GM18502 (cell line): ENCODE measurements around the gene RNF2.
"Not testable (repeated sequence)": the region's sequence is repeated elsewhere in the genome, so short reads cannot be mapped to it uniquely, and the experiment has no call there.

Experiments used
- ATAC-seq: cut with Tn5 transposase; IDR thresholded peaks from one replicate; pipeline ENCODE4 v1.9.1; 2021; ENCODE audit warnings: mild to moderate bottlenecking; ENCODE audit not compliant: unreplicated experiment, poor library complexity

The RNF2 gene

DNA sequence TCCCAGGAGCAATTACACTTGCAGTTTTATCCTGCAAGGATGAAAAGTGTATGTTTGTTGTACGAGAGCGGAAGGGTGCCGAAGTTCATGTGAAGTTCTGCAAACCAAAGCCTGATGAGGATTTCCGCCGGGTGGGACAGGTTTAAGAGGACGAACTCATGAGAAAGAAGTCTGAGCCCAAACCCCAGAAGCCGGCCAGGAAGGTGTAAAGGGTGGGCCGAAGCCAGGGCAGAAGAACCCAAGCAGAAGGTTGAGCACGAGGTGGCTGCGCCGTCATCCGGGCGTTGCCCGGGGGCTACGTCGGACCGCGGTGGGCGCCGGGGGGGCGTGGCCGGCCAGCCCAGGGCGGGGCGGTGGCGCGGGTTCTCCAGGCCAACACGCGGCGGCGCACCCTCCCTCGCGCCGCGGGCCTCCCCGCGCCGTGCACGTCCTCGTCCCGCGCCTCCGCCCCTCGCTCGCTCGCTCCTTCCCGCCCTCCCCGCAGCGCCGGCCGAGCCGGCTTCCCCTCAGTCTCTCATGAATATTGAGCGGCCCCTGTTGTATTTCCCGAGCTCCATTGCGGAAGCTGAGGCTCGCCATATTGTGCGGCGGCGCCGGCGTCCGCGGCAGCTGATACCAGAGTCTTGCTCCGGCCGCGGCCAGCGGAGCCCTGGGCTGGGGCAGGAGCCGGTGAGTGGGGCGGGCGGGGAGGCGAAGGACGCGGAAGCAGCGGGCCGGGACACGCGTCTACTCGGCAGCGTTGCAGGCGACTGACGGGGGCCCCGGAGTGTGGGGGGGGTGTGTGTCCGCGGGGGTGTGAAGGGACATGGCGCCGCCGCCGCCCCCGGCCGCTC is at the start of gene RNF2:
Gene RNF2, plus strand, starts transcription at position 578 of the 833 bp plus-strand sequence. CDS start 41,996 bp downstream, outside the sequence.
- peak; percentile 96 for ATAC-seq

- ATAC-seq: not testable (repeated sequence)
Measured at GRCh38 chr1:184999974-185000373, 45.4 kb upstream of the RNF2 start.

DNA sequence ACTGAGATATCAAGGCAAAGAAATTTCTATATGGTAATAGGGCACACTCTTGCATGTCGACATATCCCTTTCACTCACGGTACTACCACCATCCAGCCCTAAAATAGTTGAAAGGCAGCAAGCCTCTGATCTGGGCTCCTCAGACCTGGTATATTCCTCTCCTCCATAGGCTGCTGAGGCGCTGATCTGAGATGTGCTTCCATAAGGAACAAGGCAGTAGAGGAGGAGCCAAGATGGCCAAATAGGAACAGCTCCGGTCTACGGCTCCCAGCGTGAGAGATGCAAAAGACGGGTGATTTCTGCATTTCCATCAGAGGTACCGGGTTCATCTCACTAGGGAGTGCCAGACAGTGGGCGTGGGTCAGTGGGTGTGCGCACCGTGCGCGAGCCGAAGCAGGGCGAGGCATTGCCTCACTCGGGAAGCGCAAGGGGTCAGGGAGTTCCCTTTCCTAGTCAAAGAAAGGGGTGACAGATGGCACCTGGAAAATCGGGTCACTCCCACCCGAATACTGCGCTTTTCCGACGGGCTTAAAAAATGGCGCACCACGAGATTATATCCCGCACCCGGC is 44.0 kb upstream of the RNF2 start:
- ATAC-seq: not testable (repeated sequence)

DNA sequence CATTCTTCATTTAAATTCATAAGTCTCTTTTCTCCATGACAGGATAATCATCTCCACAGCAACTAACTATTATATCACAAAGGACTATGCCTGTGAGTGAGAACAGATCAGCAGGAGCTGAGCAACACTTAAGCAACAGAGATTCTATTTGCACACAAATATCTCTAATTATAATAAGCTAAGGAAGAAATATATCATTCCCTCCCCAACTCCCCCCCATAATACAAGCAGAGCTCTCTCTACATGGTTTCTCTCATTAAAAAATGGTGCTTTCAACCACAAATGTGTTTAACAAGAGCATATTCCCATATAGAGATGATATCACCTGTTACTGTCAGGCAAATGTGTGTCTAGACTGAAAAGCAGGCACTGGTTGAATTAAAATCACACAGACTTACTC is 36.5 kb upstream of the RNF2 start:
- ATAC-seq: no peak

DNA sequence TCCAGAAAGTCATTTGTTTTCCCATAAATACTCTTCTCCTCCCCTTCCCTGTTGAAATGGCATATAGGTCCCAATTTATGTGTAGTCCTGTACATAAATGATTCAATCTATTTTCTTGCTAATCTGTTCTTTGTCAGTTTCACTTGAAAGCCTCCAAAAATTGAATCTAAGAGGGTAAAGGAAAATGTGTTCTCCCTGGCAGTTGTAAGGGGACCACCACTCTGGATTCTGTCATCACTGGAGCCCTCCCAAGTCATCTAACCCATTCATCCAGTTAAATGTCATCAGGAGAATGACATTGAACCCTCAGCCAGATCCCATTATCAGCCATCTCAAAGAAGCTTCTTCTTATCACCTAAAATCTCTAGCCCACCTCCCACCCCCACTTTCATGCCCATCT is 35.0 kb upstream of the RNF2 start:
- ATAC-seq: no peak

GRCh38 chr1:185014941-185015340 is 30.4 kb upstream of the RNF2 start:
- no peak for ATAC-seq

DNA sequence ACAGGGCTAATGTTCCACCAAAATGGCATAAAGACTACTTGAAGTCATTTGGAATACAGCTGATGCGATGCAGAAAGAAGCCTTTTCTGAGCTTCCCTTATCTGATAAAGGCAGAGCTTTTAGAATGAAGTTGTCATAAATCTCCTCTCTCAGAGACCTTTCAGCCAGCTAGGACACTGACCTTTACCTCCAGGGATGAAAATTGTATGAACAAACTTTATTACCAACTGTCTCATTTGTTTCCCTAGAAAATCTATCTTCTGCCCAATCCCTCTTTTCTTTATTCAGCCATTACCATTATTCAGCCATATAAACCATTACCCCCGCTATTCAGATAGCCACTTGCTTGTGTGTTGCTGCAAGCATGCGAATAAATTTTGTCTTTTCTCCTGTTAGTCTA is 29.7 kb upstream of the RNF2 start:
- ATAC-seq: no peak

GRCh38 chr1:185016880-185017279 is 28.5 kb upstream of the RNF2 start:
- no peak for ATAC-seq

DNA sequence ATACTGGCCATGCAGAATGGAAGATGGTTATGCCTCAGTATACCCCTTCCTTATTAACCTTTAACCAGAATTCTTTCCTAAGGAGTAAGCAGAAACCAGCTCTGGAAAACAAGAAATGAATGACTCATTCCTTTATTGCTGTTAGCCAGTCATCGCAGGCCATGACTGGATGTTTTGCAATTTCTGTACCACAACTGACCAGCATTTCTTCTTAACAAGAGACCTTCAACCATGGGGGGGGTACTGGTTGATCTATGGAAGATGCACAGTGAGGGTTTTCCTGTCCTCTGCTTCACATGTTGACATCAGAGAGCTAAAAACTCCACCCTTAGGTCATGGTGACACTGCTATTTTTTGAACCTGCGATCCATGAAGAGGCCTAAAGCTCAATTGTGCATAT is 28.0 kb upstream of the RNF2 start:
- no peak for ATAC-seq

DNA sequence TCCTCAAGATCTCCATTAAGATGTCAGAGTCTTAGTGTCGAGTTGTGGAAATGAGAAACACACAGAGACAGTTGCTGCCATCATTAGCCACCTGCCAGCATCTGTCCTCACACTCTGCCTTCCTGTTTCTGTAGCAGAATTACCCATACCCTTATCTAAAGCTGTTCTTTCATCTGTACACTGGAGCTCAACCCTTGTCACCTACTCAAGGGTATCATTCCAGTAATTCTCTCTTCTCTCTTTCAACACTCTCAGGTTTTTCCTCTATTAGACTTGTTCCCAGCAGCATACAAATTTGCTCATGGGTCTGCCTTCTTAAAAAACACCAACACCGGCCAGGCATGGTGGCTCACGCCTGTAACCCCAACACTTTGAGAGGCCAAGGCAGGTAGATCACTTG is 27.4 kb upstream of the RNF2 start:
- ATAC-seq: no peak

DNA sequence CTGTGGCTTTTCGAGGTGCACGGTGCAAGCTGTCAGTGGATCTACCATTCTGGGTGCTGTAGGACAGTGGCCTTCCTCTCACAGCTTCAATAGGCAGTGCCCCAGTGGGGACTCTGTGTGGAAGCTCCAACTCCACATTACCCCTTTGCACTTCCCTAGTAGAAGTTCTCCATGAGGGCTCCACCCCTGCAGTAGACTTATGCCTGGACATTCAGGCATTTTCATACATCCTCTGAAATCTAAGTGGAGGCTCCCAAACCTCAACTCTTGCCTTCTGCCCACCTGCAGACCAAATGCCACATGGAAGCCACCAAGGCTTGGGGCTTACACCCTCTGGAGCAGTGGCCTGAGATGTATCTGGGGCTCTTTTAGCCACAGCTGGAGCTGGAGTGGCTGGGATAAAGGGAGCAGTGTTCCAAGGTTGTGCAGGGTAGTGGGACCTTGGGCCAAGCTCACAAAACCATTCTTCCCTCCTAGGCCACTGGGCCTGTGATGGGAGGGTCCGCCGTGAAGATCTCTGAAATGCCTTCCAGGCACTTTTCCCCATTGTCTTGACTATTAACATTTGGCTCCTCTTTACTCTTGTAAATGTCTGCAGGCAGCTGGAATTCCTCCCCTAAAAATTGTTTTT is 18.0 kb upstream of the RNF2 start:
- no peak for ATAC-seq

DNA sequence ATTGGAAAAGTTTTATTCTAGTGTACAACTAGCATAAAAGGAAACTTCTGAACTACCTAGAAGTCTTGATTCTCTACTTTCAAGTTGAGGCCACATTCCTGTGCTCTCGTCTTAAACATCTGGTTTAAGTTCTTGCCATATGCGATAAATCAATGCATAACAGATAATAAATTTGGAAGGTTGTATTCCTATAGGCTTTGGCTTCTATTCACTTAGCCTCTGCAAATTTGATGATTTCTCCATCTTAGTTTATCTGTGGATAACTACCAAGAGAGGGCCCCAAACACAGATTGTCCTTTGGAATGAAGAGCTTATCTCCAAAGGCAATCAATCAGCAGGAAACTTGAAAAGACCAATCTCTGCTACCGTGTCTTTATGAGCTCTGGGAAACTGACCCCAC is 11.7 kb upstream of the RNF2 start:
- no peak for ATAC-seq

GRCh38 chr1:185035258-185035657 is 10.1 kb upstream of the RNF2 start:
- no peak for ATAC-seq

DNA sequence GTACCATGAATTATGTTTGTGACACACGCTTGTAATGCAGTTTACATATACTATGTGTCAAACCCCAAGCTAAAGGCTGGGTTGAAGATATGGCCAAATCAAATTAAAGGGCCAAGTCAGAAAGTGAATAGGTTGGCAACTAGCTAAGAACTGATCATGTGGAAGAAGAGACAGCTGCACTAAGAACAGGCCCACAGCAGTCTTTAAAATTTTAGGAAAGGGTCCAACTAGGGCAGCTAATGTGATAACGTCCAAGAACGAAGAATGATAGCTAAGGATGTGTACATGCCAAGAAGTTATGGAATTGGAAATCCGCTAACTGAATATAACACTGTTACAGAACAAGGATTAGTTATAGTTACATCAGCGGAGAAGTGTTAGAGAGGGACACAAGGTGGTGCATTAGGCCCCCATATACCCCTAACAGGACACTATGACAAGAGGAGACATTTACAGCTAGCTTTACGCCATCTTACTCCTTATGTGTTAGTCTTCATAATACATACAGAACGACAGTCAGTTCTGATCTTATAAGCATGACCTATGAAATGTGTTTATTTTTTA is 6.5 kb upstream of the RNF2 start:
- ATAC-seq: no peak

DNA sequence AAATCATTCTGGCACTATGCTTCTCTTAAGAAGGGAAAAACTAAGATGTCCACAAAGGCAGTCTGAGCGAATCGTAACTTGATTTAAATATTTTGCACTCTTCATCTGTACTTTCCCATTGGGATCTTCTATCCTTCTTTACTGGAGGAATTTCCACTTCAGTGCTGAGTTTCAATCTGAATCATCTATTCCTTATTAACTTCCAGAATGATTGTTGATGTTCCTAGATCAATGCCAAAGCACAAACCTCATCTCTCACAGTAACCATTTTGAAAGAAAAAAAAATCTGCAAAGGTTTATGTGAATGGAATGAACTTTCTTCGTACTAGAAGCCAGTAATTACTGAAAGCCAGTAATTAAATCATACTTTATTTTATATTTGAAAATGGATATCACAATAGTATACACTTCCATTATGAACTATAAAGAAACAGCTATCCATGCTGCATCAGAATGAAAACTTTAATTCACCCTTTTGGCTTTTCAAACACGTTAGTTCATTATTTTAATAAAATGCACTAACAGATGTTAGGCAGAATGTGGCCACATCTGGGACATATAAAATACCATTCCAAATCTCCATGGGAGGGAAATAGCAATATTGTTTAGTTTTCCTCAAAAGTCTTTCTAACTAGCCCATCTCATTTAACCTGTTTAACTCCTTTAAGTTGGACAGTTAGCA is 5.5 kb upstream of the RNF2 start:
- no peak for ATAC-seq

DNA sequence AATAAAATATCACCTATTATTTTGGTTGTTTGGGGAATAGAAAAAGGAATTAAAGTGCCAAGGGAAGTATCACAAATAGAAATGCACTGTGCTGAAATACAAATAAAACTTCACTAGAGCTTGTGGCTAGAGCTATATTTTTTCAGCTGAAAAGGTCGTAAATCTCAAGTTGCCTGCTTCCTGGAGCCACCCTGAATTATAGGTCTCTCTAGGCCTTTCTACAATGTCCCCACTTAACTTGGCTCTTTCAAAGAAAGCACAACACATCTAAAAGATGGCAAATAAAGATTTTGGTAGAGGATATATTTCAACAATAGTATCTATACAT is 5.0 kb upstream of the RNF2 start:
- ATAC-seq: no peak

DNA sequence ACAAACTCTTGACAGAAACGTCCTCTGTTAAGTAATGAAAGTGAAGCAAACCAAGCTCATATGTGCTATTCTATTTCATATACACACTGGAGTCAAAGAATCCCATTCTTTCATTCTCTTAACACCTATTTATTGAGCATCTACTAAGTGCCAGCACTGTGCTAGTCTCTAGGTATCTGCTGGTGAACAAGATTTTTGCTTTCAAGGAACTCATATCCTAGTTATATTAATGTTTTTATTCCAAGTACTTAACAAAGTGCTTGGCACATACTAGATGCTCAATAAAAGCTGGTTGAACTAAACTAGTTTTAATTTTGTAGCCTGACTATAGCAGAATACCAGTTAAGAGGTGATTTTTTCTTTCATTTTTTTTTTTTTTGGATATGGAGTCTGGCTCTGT is 3.6 kb upstream of the RNF2 start:
- no peak for ATAC-seq

DNA sequence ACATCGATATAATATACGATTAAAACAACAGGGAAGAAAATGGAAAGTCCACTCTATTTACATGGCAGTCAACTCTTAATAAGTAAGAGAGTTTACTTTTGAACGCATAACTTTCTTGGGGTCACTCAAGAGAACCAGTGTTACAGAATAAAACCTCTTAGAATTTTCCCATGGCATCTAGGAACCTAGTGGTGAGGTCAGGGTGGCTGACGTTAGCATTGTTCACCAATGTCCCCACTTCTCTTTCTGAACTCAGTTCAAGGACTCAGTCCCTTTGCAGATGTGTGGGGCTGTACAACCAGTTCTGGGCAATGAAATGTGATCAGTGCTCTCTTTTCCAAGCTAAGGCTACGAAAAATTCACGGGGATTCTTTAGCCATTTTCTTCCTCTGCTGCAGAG is 2.6 kb upstream of the RNF2 start:
- no peak for ATAC-seq

DNA sequence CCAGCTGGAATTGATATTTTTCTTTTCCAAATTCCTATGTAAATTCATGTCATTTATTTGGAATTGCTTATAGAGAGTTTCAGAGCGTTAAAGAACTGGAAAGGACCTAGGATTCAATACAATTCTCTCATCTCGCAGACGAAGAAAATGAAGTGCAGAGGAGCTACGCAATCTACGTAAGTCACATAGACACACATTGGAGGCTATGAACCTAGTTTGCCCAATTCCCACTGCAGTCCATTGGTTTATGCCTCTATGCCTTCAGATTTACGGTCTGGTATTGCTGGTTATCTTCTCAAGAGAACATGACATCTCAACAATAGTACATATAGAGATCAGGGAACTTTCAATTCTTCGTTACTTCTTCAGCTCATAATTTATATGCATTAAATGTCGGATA is 971 bp upstream of the RNF2 start:
- no peak for ATAC-seq

- ATAC-seq: peak; percentile 33
Measured at GRCh38 chr1:185045814-185046492, 595 bp downstream of the RNF2 start.
